NCI-H2029 (cell line): ENCODE results near the gene PSMB8.
A peak's percentile ranks its signal among the peaks of the same experiment; 100 is the strongest.
"Not testable (repeated sequence)": the region's sequence is repeated elsewhere in the genome, so short reads cannot be mapped to it uniquely, and the experiment has no call there.

ENCODE experiments used
- DNase-seq: peaks from one replicate; lab custom pipeline; 2025; lab: John Stamatoyannopoulos, UW

The PSMB8 gene

GRCh38 chr6:32836873-32837272, 7.0 kb downstream of the PSMB8 start:
- no peak for DNase-seq

- DNase-seq = no peak
Measured at GRCh38 chr6:32835167-32835893, 8.5 kb downstream of the PSMB8 start.

- DNase-seq = no peak
Measured at GRCh38 chr6:32833664-32834063, 10.2 kb downstream of the PSMB8 start.

- DNase-seq = no peak
Measured at GRCh38 chr6:32832535-32832934, 11.3 kb downstream of the PSMB8 start.

- no peak for DNase-seq
Measured at GRCh38 chr6:32830936-32831335, 12.9 kb downstream of the PSMB8 start.

GRCh38 chr6:32830017-32830416, 13.8 kb downstream of the PSMB8 start:
- no peak for DNase-seq

GRCh38 chr6:32829495-32829894, 14.4 kb downstream of the PSMB8 start:
- no peak for DNase-seq

GRCh38 chr6:32827025-32827424, 16.8 kb downstream of the PSMB8 start:
- DNase-seq = no peak

- no peak for DNase-seq
Measured at GRCh38 chr6:32825966-32826365, 17.9 kb downstream of the PSMB8 start.

- no peak for DNase-seq
Measured at GRCh38 chr6:32819729-32820128, 24.1 kb downstream of the PSMB8 start.

- DNase-seq = no peak
Measured at GRCh38 chr6:32818867-32819266, 25.0 kb downstream of the PSMB8 start.

GRCh38 chr6:32816746-32817204, 27.1 kb downstream of the PSMB8 start, which contains the start of gene HLA-DOB:
Gene HLA-DOB, minus strand, starts transcription at chr6:32817002. Its CDS starts 51 bp downstream, at chr6:32816951.
- no peak for DNase-seq

GRCh38 chr6:32815996-32816395, 27.9 kb downstream of the PSMB8 start:
- DNase-seq = no peak

- no peak for DNase-seq
Measured at GRCh38 chr6:32815115-32815514, 28.7 kb downstream of the PSMB8 start.

GRCh38 chr6:32814145-32814544, 29.7 kb downstream of the PSMB8 start:
- no peak for DNase-seq

- no peak for DNase-seq
Measured at GRCh38 chr6:32809171-32809570, 34.7 kb downstream of the PSMB8 start.

GRCh38 chr6:32807020-32807580, 36.7 kb downstream of the PSMB8 start:
- DNase-seq = no peak

GRCh38 chr6:32805404-32805803, 38.4 kb downstream of the PSMB8 start:
- not testable (repeated sequence) for DNase-seq

- no peak for DNase-seq
Measured at GRCh38 chr6:32803416-32803815, 40.4 kb downstream of the PSMB8 start.

GRCh38 chr6:32799740-32800139, 44.1 kb downstream of the PSMB8 start:
- DNase-seq = no peak

- DNase-seq = no peak
Measured at GRCh38 chr6:32799168-32799567, 44.7 kb downstream of the PSMB8 start.

- DNase-seq = peak; percentile 35
Measured at GRCh38 chr6:32796848-32797776, 46.7 kb downstream of the PSMB8 start.

- no peak for DNase-seq
Measured at GRCh38 chr6:32794510-32794909, 49.3 kb downstream of the PSMB8 start.
